K562 (cell line): ENCODE measurements around the gene RNPEP. TPM values are rescaled to one million over a fixed set of nuclear protein-coding genes. Genes with fewer than 3 reads are reported as not detected.
"Not testable (repeated sequence)": the region's sequence is repeated elsewhere in the genome, so short reads cannot be mapped to it uniquely, and the experiment has no call there.

ENCODE experiments used
- ATAC-seq: fragments of 200-7000 bp; cut with Tn5 transposase; 3 replicates; pipeline ENCODE4 v1.9.1; 2020; ENCODE audit warnings: moderate library complexity
- BruUV-seq: library from RNA; stranded (reverse); fragments of 400-500 nt; replicated peaks from 2 replicates; lab custom pipeline; 2021; lab: Mats Ljungman, UMichigan
- CTCF ChIA-PET: fragments of 300-600 bp; formaldehyde crosslinking; extraction: SDS; loops from one replicate; lab custom pipeline; 2021; ENCODE audit warnings: low intra/inter-chr PET ratio; lab: Yijun Ruan, JAX
- POLR2A ChIA-PET: fragments of 300-600, 350-650 bp; sonication (Branson Sonifier 250); formaldehyde crosslinking; extraction: SDS; loops from one replicate; lab custom pipeline; 2021; ENCODE audit warnings: antibody characterized with exemption, inconsistent platforms; lab: Yijun Ruan, JAX
- DNase-seq, 4 experiments: peaks; one replicate each; pipeline versions ENCODE4 v3.0.0 to v3.0.0-alpha.2; 2011 to 2018; ENCODE audit warnings: low spot score in 3 of 4, mixed read lengths in 3 of 4; ENCODE audit errors: extremely low read depth in 1 of 4
- FAIRE-seq: peaks from 2 replicates; lab custom pipeline; 2011; peaks lifted over from hg19 to GRCh38; lab: Jason Lieb, UNC
- H2AFZ ChIP-seq: 2 replicates; pipeline ENCODE4 v1.6.0; 2011; ENCODE audit warnings: low read depth, low read length, control low read depth, inconsistent platforms
- H3K27ac ChIP-seq: fragments of 200-600 bp; 3 replicates; pipeline ENCODE4 v1.8.0; 2011; ENCODE audit warnings: low read depth, mild to moderate bottlenecking, control low read depth, inconsistent platforms, low read length, moderate library complexity, mixed read lengths; ENCODE audit errors: extremely low read depth
- H3K27me3 ChIP-seq, 2 experiments: fragments of 300-600 bp in 1 of 2; 2 replicates in 1 of 2; 3 replicates in 1 of 2; pipeline versions ENCODE4 v1.6.0 to v1.8.0; 2011; ENCODE audit warnings: inconsistent platforms in 2 of 2, low read length in 2 of 2, mild to moderate bottlenecking in 1 of 2, mixed read lengths in 1 of 2, moderate library complexity in 1 of 2; ENCODE audit not compliant: control insufficient read depth in 2 of 2, insufficient read depth in 2 of 2
- H3K36me3 ChIP-seq: fragments of 300-600 bp; 3 replicates; pipeline ENCODE4 v1.8.0; 2011; ENCODE audit warnings: mild to moderate bottlenecking, low read length, inconsistent platforms; ENCODE audit not compliant: control insufficient read depth, insufficient read depth
- H3K4me1 ChIP-seq, 2 experiments: fragments of 200-600 bp in 1 of 2; replicated peaks in 1 of 2; 2 replicates in 1 of 2; 3 replicates in 1 of 2; pipeline versions ENCODE4 v1.5.1 to v1.8.0; 2011; ENCODE audit warnings: inconsistent platforms in 2 of 2, low read length in 2 of 2, mild to moderate bottlenecking in 1 of 2, mixed read lengths in 1 of 2, moderate library complexity in 1 of 2; ENCODE audit not compliant: control insufficient read depth in 2 of 2, insufficient read depth in 2 of 2
- H3K4me2 ChIP-seq: 2 replicates; pipeline ENCODE4 v1.6.1; 2011; ENCODE audit warnings: low read length, control low read depth, inconsistent platforms, mixed read lengths; ENCODE audit not compliant: insufficient read depth
- H3K4me3 ChIP-seq: fragments of 200-600 bp; sonication (generic), shearing (Covaris generic); 2 replicates; pipeline ENCODE4 v1.5.1; 2016; ENCODE audit warnings: control low read depth, inconsistent platforms
- H3K79me2 ChIP-seq: fragments of 200-600 bp; 3 replicates; pipeline ENCODE4 v1.8.0; 2011; ENCODE audit warnings: low read length, inconsistent platforms; ENCODE audit not compliant: control insufficient read depth, insufficient read depth
- H3K9ac ChIP-seq, 2 experiments: 2 replicates each; pipeline versions ENCODE4 v1.6.0 to v1.6.1; 2011; ENCODE audit warnings: low read depth in 2 of 2, low read length in 2 of 2, control low read depth in 1 of 2, inconsistent platforms in 1 of 2, mild to moderate bottlenecking in 1 of 2, mixed read lengths in 1 of 2; ENCODE audit not compliant: insufficient read depth in 1 of 2
- H3K9me1 ChIP-seq: one replicate; pipeline ENCODE4 v1.6.0; 2011; ENCODE audit warnings: inconsistent platforms, mild to moderate bottlenecking, low read length, moderate library complexity; ENCODE audit not compliant: control insufficient read depth, insufficient read depth
- H3K9me3 ChIP-seq: replicated peaks from 2 replicates; pipeline ENCODE4 v1.5.1; 2011; ENCODE audit warnings: low read depth, low read length, inconsistent platforms; ENCODE audit not compliant: control insufficient read depth, insufficient read depth
- H4K20me1 ChIP-seq: replicated peaks from 2 replicates; pipeline ENCODE4 v1.6.1; 2011; ENCODE audit warnings: low read length, inconsistent platforms, mixed read lengths; ENCODE audit not compliant: control insufficient read depth, insufficient read depth
- AFF1 ChIP-seq, 2 experiments: fragments of 450-650 bp; IDR thresholded peaks; 2 replicates each; pipeline ENCODE4 v1.6.1; 2018; ENCODE audit warnings: mild to moderate bottlenecking in 2 of 2, low read depth in 1 of 2; ENCODE audit not compliant: partially characterized antibody in 2 of 2
- ILF3 ChIP-seq: fragments of 450-650 bp; IDR thresholded peaks from 2 replicates; pipeline ENCODE4 v1.6.1; 2018; ENCODE audit warnings: antibody characterized with exemption, mild to moderate bottlenecking, moderate library complexity, borderline replicate concordance
- NKRF ChIP-seq: fragments of 450-650 bp; IDR thresholded peaks from 2 replicates; pipeline ENCODE4 v1.6.1; 2016; ENCODE audit warnings: borderline replicate concordance
- RBM17 ChIP-seq: fragments of 200-400 bp; formaldehyde crosslinking; IDR thresholded peaks from 2 replicates; pipeline ENCODE4 v1.6.1; 2017; ENCODE audit warnings: low read depth, mild to moderate bottlenecking, low read length, borderline replicate concordance
- WGBS: fragments of 100-300 bp; shearing (Covaris generic); methylation state at CpG from one replicate; pipeline ENCODE4 v1.1.6; 2016; ENCODE audit warnings: low coverage, mixed read lengths; ENCODE audit not compliant: insufficient coverage; ENCODE audit errors: missing lambda C conversion rate; 5-methylcytosine and 5-hydroxymethylcytosine counted together
- in situ Hi-C: fragments of 300-500 bp; cut with MboI; formaldehyde crosslinking; loops from 4 replicates; pipeline ENCODE4 v1.15.0; 2018; ENCODE audit warnings: inconsistent platforms, mixed read lengths
- intact Hi-C: fragments of 100-400 bp; cut with micrococcal nuclease; formaldehyde crosslinking; loops from 2 replicates; pipeline ENCODE4 v1.14.2; 2022
- polyA plus RNA-seq, 8 experiments: library from polyadenylated mRNA; depleted of rRNA in 4 of 8; stranded (reverse) in 5 of 8; unstranded in 3 of 8; fragments of >200 nt; fragmentation: Nextera tagmentation in 2 of 8; fragmentation: Illumina TruSeq in 1 of 8; extraction: Ambion mirVana in 2 of 8; extraction: Trizol in 1 of 8; gene quantifications; 2 replicates each; pipeline versions ENCODE4 v1.2.1 to v1.2.3, GENCODE V29; 2011 to 2014; ENCODE audit warnings: inconsistent platforms in 1 of 8, missing spikeins in 1 of 8
- total RNA-seq, 7 experiments: library from RNA; depleted of rRNA in 6 of 7; stranded (reverse); fragments of >200 nt in 6 of 7; fragmentation: Illumina TruSeq in 2 of 7; extraction: Trizol in 2 of 7; gene quantifications; 2 replicates each; pipeline versions ENCODE4 v1.2.1 to v1.2.3, GENCODE V29; 2011 to 2021; ENCODE audit warnings: low replicate concordance in 1 of 7

The RNPEP gene
- total and polyA plus RNA-seq, 9 of the 15 experiments (the other 6 are each of a cell fraction or from before 2014, with no cell fraction given): 27.5 to 131 (median 63.4) TPM

DNA sequence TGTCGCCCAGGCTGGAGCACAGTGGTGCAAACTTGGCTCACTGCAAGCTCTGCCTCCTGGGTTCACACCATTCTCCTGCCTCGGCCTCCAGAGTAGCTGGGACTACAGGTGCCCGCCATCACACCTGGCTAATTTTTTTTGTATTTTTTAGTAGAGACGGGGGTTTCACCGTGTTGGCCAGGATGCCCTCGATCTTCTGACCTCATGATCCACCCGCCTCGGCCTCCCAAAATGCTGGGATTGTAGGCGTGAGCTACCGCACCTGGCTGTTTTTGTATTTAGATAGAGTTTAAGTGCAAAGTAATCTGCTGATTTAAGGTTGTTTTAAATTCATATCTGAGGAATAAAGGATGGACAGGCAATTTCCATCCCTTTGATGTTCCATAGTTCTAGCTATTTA is 20.1 kb upstream of the RNPEP start:
- BruUV-seq, intact Hi-C loops, H3K9ac ChIP-seq, H3K27ac ChIP-seq, H3K27me3 ChIP-seq, H3K9me3 ChIP-seq, DNase-seq, H4K20me1 ChIP-seq, CTCF ChIA-PET, FAIRE-seq, H3K4me3 ChIP-seq, in situ Hi-C loops, H3K4me1 ChIP-seq, ATAC-seq, H3K4me2 ChIP-seq, H2AFZ ChIP-seq, H3K9me1 ChIP-seq: not testable (repeated sequence)
- H3K36me3 ChIP-seq: peaks cover 89% of the 10 kb centered on the region
- peaks cover 63% of the 10 kb centered on the region for H3K79me2 ChIP-seq
- POLR2A ChIA-PET: interaction anchor here (0.7 to 6.2 kb wide), 7 partner anchors 8 to 50 kb away, joined by 3 to 54 read pairs (median 6); partner anchors contain the start of genes LMOD1, RNPEP and TIMM17A
- WGBS: 98% methylated on average over 10 of the region's 10 CpGs

DNA sequence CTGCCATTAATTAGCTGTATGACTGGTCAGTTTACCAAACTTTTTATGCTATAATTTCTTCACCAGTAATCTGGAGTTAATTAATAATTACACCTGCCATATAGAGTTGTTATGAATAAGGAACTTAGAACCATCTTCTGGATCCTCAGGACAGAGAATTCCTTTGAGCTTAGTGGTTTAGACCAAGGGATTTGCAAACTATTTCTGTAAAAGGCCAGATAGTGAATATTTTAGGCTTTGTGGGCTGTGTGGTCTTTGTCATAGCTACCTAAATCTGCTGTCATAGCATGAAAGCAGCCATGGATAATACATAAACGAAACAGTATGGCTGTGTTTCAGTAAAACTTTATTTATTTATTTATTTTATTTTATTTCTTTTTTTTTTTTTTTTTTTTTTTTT is 18.2 kb upstream of the RNPEP start:
- ATAC-seq (no peak), DNase-seq (no peak), FAIRE-seq (no peak)
- WGBS: 89% methylated on average over 1 of the region's 1 CpG
- Histone ChIP-seq H3K36me3 (peaks cover 90% of the 10 kb centered on the region), H3K4me2 (no peak overlapping the region), H3K4me1 (no peaks in the 10 kb centered on the region; a peak in 1 of 5 replicates), H2AFZ (no peak overlapping the region), H3K27ac (no peak overlapping the region), H3K79me2 (peaks cover 50% of the 10 kb centered on the region), H3K9ac (no peak overlapping the region), H3K27me3 (no peaks in the 10 kb centered on the region), H3K4me3 (no peak overlapping the region), H3K9me3 (no peaks in the 10 kb centered on the region), H3K9me1 (no peaks in the 10 kb centered on the region), H4K20me1 (no peaks in the 10 kb centered on the region; the same call in 1 of the 2 replicates)
- no TSS peak for BruUV-seq
- intact Hi-C loops: no loop called here
- ChIA-PET CTCF (interaction anchor here (1.0 to 1.1 kb wide), 2 partner anchors 72 to 433 kb away, joined by 3 to 4 read pairs; no protein-coding TSS in a partner anchor), POLR2A (interaction anchor here (0.5 to 6.2 kb wide), 17 partner anchors 8 to 179 kb away, joined by 3 to 54 read pairs (median 4); partner anchors contain the start of genes LMOD1, RNPEP and TIMM17A)
- in situ Hi-C loops: no loop called here
- no peak for TF ChIP-seq NKRF
- TF ChIP-seq AFF1 (IDR thresholded peaks at IDR 0.05; ENCODE audit: low read depth in 1 of 2, partially characterized antibody in 2 of 2): no peak
- TF ChIP-seq RBM17: no peak
- TF ChIP-seq ILF3: 0 out of 2 replicates have a peak, but pooled peaks have one; percentile 8
